Measurements from ENCODE around the gene MBD5. TPM values are rescaled to one million over a fixed set of nuclear protein-coding genes. Genes with fewer than 3 reads are reported as not detected.

The MBD5 gene
- total RNA-seq, 1 experiment from 2014 or later, result 8.5 TPM

DNA sequence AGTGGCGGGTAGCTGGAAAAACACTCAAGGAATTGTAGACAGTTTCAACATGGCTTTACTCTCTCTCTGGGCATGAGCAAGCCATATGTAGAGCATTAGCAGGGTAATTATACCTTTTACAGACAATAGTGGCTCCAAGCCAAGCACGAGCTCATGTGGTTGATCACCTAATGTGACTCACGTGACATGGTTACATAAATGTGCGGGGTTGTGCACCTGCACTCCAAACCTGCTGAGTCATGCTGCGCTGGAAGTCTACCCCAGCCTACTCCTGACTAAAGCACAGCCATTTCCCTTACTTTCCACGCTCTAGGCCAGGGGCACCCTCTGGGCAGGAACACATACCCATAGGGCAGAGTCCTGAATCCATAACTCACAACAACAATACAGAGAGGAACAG is 232.8 kb downstream of the MBD5 start:
- ATAC-seq (no peak), DNase-seq (peak; percentile 50)
- CTCF ChIA-PET, result no interaction called here
- Histone ChIP-seq H3K9me2 (replicated peaks; ENCODE audit: low read length) (no peaks in the 10 kb centered on the region), H3K79me2 (ENCODE audit: low read length) (no peaks in the 10 kb centered on the region), H3K27me3 (ENCODE audit: low read length) (no peaks in the 10 kb centered on the region), H3K36me3 (ENCODE audit: low read depth, low read length) (peaks cover 14% of the 10 kb centered on the region), H3K4me3 (ENCODE audit: low read length) (no peak overlapping the region), H3K4me2 (ENCODE audit: low read length) (no peak overlapping the region), H3K9me3 (ENCODE audit: low read length) (no peaks in the 10 kb centered on the region; the same call in 1 of the 2 replicates), H3K27ac (ENCODE audit: low read length) (no peak overlapping the region), H3K9ac (ENCODE audit: low read length) (no peak overlapping the region), H4K20me1 (ENCODE audit: low read length) (no peaks in the 10 kb centered on the region), H3F3A (ENCODE audit: low read length, unreplicated experiment) (no peaks in the 10 kb centered on the region), H3K4me1 (ENCODE audit: insufficient read depth, low read length) (no peaks in the 10 kb centered on the region), H2AFZ (ENCODE audit: low read length) (no peak overlapping the region)
- TF ChIP-seq EZH2 (IDR thresholded peaks at IDR 0.05; ENCODE audit: low read length, unreplicated experiment) (no peak), EZH2phosphoT487 (IDR thresholded peaks at IDR 0.05; ENCODE audit: borderline replicate concordance, low read length) (no peak)
- TF ChIP-seq, protein P1, sequence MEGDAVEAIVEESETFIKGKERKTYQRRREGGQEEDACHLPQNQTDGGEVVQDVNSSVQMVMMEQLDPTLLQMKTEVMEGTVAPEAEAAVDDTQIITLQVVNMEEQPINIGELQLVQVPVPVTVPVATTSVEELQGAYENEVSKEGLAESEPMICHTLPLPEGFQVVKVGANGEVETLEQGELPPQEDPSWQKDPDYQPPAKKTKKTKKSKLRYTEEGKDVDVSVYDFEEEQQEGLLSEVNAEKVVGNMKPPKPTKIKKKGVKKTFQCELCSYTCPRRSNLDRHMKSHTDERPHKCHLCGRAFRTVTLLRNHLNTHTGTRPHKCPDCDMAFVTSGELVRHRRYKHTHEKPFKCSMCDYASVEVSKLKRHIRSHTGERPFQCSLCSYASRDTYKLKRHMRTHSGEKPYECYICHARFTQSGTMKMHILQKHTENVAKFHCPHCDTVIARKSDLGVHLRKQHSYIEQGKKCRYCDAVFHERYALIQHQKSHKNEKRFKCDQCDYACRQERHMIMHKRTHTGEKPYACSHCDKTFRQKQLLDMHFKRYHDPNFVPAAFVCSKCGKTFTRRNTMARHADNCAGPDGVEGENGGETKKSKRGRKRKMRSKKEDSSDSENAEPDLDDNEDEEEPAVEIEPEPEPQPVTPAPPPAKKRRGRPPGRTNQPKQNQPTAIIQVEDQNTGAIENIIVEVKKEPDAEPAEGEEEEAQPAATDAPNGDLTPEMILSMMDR (conservative IDR thresholded peaks at IDR 0.05; ENCODE audit: low read depth, low read length), result no peak
- POLR2A ChIA-PET (ENCODE audit: unreplicated experiment), result no interaction called here
- BruUV-seq (replicated peaks), result no TSS peak
- intact Hi-C loops (cut with micrococcal nuclease), result no loop called here

DNA sequence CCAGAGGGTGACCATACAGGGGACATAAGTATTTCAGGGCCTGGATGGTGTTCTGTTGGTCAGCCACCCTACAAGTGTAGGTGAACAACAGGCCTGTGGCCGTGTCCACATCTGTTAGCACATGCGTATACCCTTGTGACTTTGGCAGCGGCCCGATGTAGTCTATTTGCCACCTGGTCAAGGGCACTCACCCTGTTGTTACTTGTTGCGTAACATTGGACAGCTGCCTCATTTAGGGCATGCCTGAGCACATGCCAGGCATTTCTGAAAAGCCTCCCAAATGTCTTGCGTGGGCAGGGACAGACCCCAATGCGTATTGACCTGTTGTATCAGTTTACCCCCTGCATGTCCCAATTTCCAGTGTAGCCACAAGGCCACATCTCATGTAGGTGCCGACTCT is 235.0 kb downstream of the MBD5 start:
- DNase-seq, result no peak
- no peak overlapping the region for H3K4me3 ChIP-seq (ENCODE audit: low read length)
- no peaks in the 10 kb centered on the region for H3K27me3 ChIP-seq (ENCODE audit: low read length)
- POLR2A ChIA-PET (ENCODE audit: unreplicated experiment), result no interaction called here
- H3K36me3 ChIP-seq (ENCODE audit: low read depth, low read length), result peaks cover 14% of the 10 kb centered on the region
- H3K9ac ChIP-seq (ENCODE audit: low read length), result no peak overlapping the region
- H3K79me2 ChIP-seq (ENCODE audit: low read length), result no peaks in the 10 kb centered on the region
- TF ChIP-seq, protein P1 (conservative IDR thresholded peaks at IDR 0.05; ENCODE audit: low read depth, low read length), result no peak
- TF ChIP-seq EZH2 (IDR thresholded peaks at IDR 0.05; ENCODE audit: low read length, unreplicated experiment) (no peak), EZH2phosphoT487 (IDR thresholded peaks at IDR 0.05; ENCODE audit: borderline replicate concordance, low read length) (no peak)
- H3F3A ChIP-seq (ENCODE audit: low read length, unreplicated experiment), result no peaks in the 10 kb centered on the region
- intact Hi-C loops (cut with micrococcal nuclease), result no loop called here
- CTCF ChIA-PET, result no interaction called here
- H3K4me1 ChIP-seq (ENCODE audit: insufficient read depth, low read length), result no peaks in the 10 kb centered on the region
- no peak for ATAC-seq
- H3K9me3 ChIP-seq (ENCODE audit: low read length), result peaks cover 4% of the 10 kb centered on the region; the same call in 1 of the 2 replicates
- H3K27ac ChIP-seq (ENCODE audit: low read length), result no peak overlapping the region
- H3K4me2 ChIP-seq (ENCODE audit: low read length), result no peak overlapping the region
- H3K9me2 ChIP-seq (replicated peaks; ENCODE audit: low read length), result no peaks in the 10 kb centered on the region
- no peaks in the 10 kb centered on the region for H4K20me1 ChIP-seq (ENCODE audit: low read length)
- H2AFZ ChIP-seq (ENCODE audit: low read length), result no peak overlapping the region
- BruUV-seq (replicated peaks), result no TSS peak

DNA sequence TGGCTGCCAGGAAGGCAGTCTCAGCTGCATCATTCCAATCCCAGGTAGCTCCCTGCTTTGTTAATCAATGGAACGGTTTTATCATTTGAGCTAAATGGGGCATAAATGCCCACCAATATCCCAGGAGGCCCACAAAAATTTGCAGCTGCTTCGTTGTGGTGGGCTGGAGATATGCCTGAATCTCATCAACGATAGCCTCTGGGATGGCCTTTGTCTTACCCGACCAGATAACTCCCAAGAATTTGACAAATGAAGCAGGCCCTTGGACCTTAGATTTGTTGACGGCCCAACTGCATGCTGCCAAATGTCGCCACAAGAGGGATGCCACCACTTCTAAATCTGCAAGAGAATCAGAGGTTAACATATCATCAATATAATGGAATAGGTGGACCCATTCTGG is 236.4 kb downstream of the MBD5 start:
- TF ChIP-seq, protein P1 (conservative IDR thresholded peaks at IDR 0.05; ENCODE audit: low read depth, low read length), result no peak
- no peak for TF ChIP-seq EZH2phosphoT487 (IDR thresholded peaks at IDR 0.05; ENCODE audit: borderline replicate concordance, low read length)
- TF ChIP-seq EZH2 (IDR thresholded peaks at IDR 0.05; ENCODE audit: low read length, unreplicated experiment), result no peak
- H3K27me3 ChIP-seq (ENCODE audit: low read length), result no peaks in the 10 kb centered on the region
- H3K9ac ChIP-seq (ENCODE audit: low read length), result no peak overlapping the region
- no peak overlapping the region for H3K4me2 ChIP-seq (ENCODE audit: low read length)
- no peaks in the 10 kb centered on the region for H3K4me1 ChIP-seq (ENCODE audit: insufficient read depth, low read length)
- DNase-seq (no peak), ATAC-seq (no peak)
- intact Hi-C loops (cut with micrococcal nuclease), result no loop called here
- H3K9me2 ChIP-seq (replicated peaks; ENCODE audit: low read length), result no peaks in the 10 kb centered on the region
- no TSS peak for BruUV-seq (replicated peaks)
- H3K27ac ChIP-seq (ENCODE audit: low read length), result no peak overlapping the region
- ChIA-PET POLR2A (ENCODE audit: unreplicated experiment) (no interaction called here), CTCF (no interaction called here)
- no peaks in the 10 kb centered on the region for H4K20me1 ChIP-seq (ENCODE audit: low read length)
- no peak overlapping the region for H2AFZ ChIP-seq (ENCODE audit: low read length)
- H3K4me3 ChIP-seq (ENCODE audit: low read length), result no peak overlapping the region
- peaks cover 14% of the 10 kb centered on the region for H3K36me3 ChIP-seq (ENCODE audit: low read depth, low read length)
- no peaks in the 10 kb centered on the region for H3K79me2 ChIP-seq (ENCODE audit: low read length)
- H3K9me3 ChIP-seq (ENCODE audit: low read length), result peaks cover 4% of the 10 kb centered on the region; the same call in 1 of the 2 replicates
- H3F3A ChIP-seq (ENCODE audit: low read length, unreplicated experiment), result no peaks in the 10 kb centered on the region
